ENCODE data around the gene BRAT1. TPM values are rescaled to one million over a fixed set of nuclear protein-coding genes. Genes with fewer than 3 reads are reported as not detected.

The BRAT1 gene
- total RNA-seq, 1 experiment from 2014 or later, result 53.9 TPM

GRCh38 chr7:2585446-2585845, 30.1 kb upstream of the BRAT1 start:
- no peak for TF ChIP-seq CTCF (conservative IDR thresholded peaks at IDR 0.05)
- no peak for TF ChIP-seq EZH2 (IDR thresholded peaks at IDR 0.05; ENCODE audit: low read depth)
- no peaks in the 10 kb centered on the region for H3K27me3 ChIP-seq (ENCODE audit: insufficient read depth, low read depth)
- no peaks in the 10 kb centered on the region for H3K4me1 ChIP-seq (replicated peaks; ENCODE audit: insufficient read depth)
- H4K20me1 ChIP-seq (ENCODE audit: insufficient read depth), result no peaks in the 10 kb centered on the region
- H3K4me2 ChIP-seq, result no peak overlapping the region
- no TSS peak for BruUV-seq (replicated peaks)
- 0 out of 2 replicates have a peak, but pooled peaks cover 3% of the 10 kb centered on the region for H3K36me3 ChIP-seq (ENCODE audit: low read depth)
- ChIA-PET POLR2A (ENCODE audit: unreplicated experiment) (interaction anchor here (0.6 kb wide), 1 partner anchor 46 kb away, joined by 5 read pairs; the partner anchor contains the start of gene TTYH3), CTCF (interaction anchor here (0.6 kb wide), 1 partner anchor 287 kb away, joined by 3 read pairs; no protein-coding TSS in a partner anchor)
- intact Hi-C loops (cut with micrococcal nuclease; ENCODE audit: unreplicated experiment), result no loop called here
- H3K27ac ChIP-seq, result no peak overlapping the region
- no peaks in the 10 kb centered on the region for H3K9me3 ChIP-seq (ENCODE audit: insufficient read depth, low read depth)
- no peaks in the 10 kb centered on the region for H3K9me2 ChIP-seq (ENCODE audit: insufficient read depth)
- H3K4me3 ChIP-seq, result no peak overlapping the region
- no peak overlapping the region for H2AFZ ChIP-seq
- 0 out of 2 replicates have a peak, but pooled peaks cover 2% of the 10 kb centered on the region for H3F3A ChIP-seq (ENCODE audit: insufficient read depth, low read depth)
- no peaks in the 10 kb centered on the region for H3K79me2 ChIP-seq (ENCODE audit: low read depth)
- no peak for DNase-seq

GRCh38 chr7:2583798-2584580, 28.7 kb upstream of the BRAT1 start:
- no peaks in the 10 kb centered on the region for H3K9me3 ChIP-seq (ENCODE audit: insufficient read depth, low read depth)
- intact Hi-C loops (cut with micrococcal nuclease; ENCODE audit: unreplicated experiment), result no loop called here
- H3K4me3 ChIP-seq, result no peak overlapping the region
- 0 out of 2 replicates have a peak, but pooled peaks cover 2% of the 10 kb centered on the region for H3F3A ChIP-seq (ENCODE audit: insufficient read depth, low read depth)
- H3K36me3 ChIP-seq (ENCODE audit: low read depth), result 0 out of 2 replicates have a peak, but pooled peaks cover 3% of the 10 kb centered on the region
- no peaks in the 10 kb centered on the region for H3K27me3 ChIP-seq (ENCODE audit: insufficient read depth, low read depth)
- CTCF ChIA-PET, result no interaction called here
- no peaks in the 10 kb centered on the region for H4K20me1 ChIP-seq (ENCODE audit: insufficient read depth)
- POLR2A ChIA-PET (ENCODE audit: unreplicated experiment), result no interaction called here
- no peaks in the 10 kb centered on the region for H3K4me1 ChIP-seq (replicated peaks; ENCODE audit: insufficient read depth)
- no peaks in the 10 kb centered on the region for H3K9me2 ChIP-seq (ENCODE audit: insufficient read depth)
- no peaks in the 10 kb centered on the region for H3K79me2 ChIP-seq (ENCODE audit: low read depth)
- BruUV-seq (replicated peaks), result no TSS peak
- TF ChIP-seq CTCF (conservative IDR thresholded peaks at IDR 0.05), result no peak
- no peak for TF ChIP-seq EZH2 (IDR thresholded peaks at IDR 0.05; ENCODE audit: low read depth)
- H2AFZ ChIP-seq, result no peak overlapping the region
- H3K4me2 ChIP-seq, result no peak overlapping the region
- H3K27ac ChIP-seq, result no peak overlapping the region
- DNase-seq, result no peak

GRCh38 chr7:2582006-2582735, 26.8 kb upstream of the BRAT1 start:
- H3K27me3 ChIP-seq (ENCODE audit: insufficient read depth, low read depth), result no peaks in the 10 kb centered on the region
- no TSS peak for BruUV-seq (replicated peaks)
- TF ChIP-seq EZH2 (IDR thresholded peaks at IDR 0.05; ENCODE audit: low read depth) (no peak), CTCF (conservative IDR thresholded peaks at IDR 0.05) (no peak)
- no peaks in the 10 kb centered on the region for H3K4me1 ChIP-seq (replicated peaks; ENCODE audit: insufficient read depth)
- no peaks in the 10 kb centered on the region for H3K9me3 ChIP-seq (ENCODE audit: insufficient read depth, low read depth)
- no peaks in the 10 kb centered on the region for H3K79me2 ChIP-seq (ENCODE audit: low read depth)
- POLR2A ChIA-PET (ENCODE audit: unreplicated experiment), result no interaction called here
- intact Hi-C loops (cut with micrococcal nuclease; ENCODE audit: unreplicated experiment), result no loop called here
- no peak for DNase-seq
- H3K4me3 ChIP-seq, result no peak overlapping the region
- no peaks in the 10 kb centered on the region for H3K9me2 ChIP-seq (ENCODE audit: insufficient read depth)
- no peaks in the 10 kb centered on the region for H4K20me1 ChIP-seq (ENCODE audit: insufficient read depth)
- no peak overlapping the region for H3K27ac ChIP-seq
- no peak overlapping the region for H3K4me2 ChIP-seq
- CTCF ChIA-PET, result no interaction called here
- 0 out of 2 replicates have a peak, but pooled peaks cover 2% of the 10 kb centered on the region for H3F3A ChIP-seq (ENCODE audit: insufficient read depth, low read depth)
- 0 out of 2 replicates have a peak, but pooled peaks cover 3% of the 10 kb centered on the region for H3K36me3 ChIP-seq (ENCODE audit: low read depth)
- H2AFZ ChIP-seq, result no peak overlapping the region
